NT2/D1 (cell line): Measurements from ENCODE around the gene TAC4.

Source experiments
- YY1 ChIP-seq: IDR thresholded peaks from 2 replicates; pipeline ENCODE4 v1.6.1; 2011; ENCODE audit not compliant: insufficient read length, insufficient read depth
- ZNF274 ChIP-seq: IDR thresholded peaks from 2 replicates; pipeline ENCODE4 v1.6.1; 2011; ENCODE audit warnings: mild to moderate bottlenecking, low read depth, low read length

- TF ChIP-seq ZNF274: no peak
- no peak for TF ChIP-seq YY1
Observed at GRCh38 chr17:49894761-49895160, 46.9 kb upstream of the TAC4 start.
